Psoas muscle (tissue), 8 donors: Measurements from ENCODE around the gene IP6K3. TPM values are rescaled to one million over a fixed set of nuclear protein-coding genes. Genes with fewer than 3 reads are reported as not detected.

ENCODE experiments used
- ATAC-seq, 4 donors: fragments of 200-7000 bp; cut with Tn5 transposase; one replicate each; pipeline ENCODE4 v1.9.1; 2020; ENCODE audit warnings: moderate library complexity in 3 of 4, mild to moderate bottlenecking in 2 of 4
- DNase-seq, 2 donors: peaks; one replicate each; pipeline ENCODE4 v3.0.0-alpha.2; 2020
- H3K27ac ChIP-seq: fragments of 200-600 bp; one replicate; pipeline ENCODE4 v1.8.0; 2022
- H3K27me3 ChIP-seq, 3 donors: fragments of 200-600 bp in 1 of 3; one replicate each; pipeline versions ENCODE4 v1.6.1 to v1.8.0; 2013 to 2022; ENCODE audit warnings: low read length in 2 of 3, mild to moderate bottlenecking in 2 of 3, moderate library complexity in 1 of 3; ENCODE audit not compliant: insufficient read depth in 3 of 3
- H3K36me3 ChIP-seq, 2 donors: fragments of 200-600 bp in 1 of 2; one replicate each; pipeline versions ENCODE4 v1.6.1 to v1.8.0; 2013 to 2022; ENCODE audit warnings: low read depth in 1 of 2, mild to moderate bottlenecking in 1 of 2, moderate library complexity in 1 of 2; ENCODE audit not compliant: insufficient read depth in 1 of 2
- H3K4me1 ChIP-seq: fragments of 200-600 bp; one replicate; pipeline ENCODE4 v1.8.0; 2022
- H3K4me3 ChIP-seq: fragments of 200-600 bp; one replicate; pipeline ENCODE4 v1.8.0; 2022; ENCODE audit warnings: mild to moderate bottlenecking
- H3K9me3 ChIP-seq: fragments of 200-600 bp; one replicate; pipeline ENCODE4 v1.8.0; 2022
- CTCF ChIP-seq: fragments of 200-600 bp; IDR thresholded peaks from one replicate; pipeline ENCODE4 v1.8.0; 2022; ENCODE audit warnings: antibody characterized with exemption
- WGBS, 3 donors: extraction: QIAGEN DNeasy Blood & Tissue Kit; methylation state at CpG; one replicate each; pipeline versions ENCODE4 v1.1.6 to v1.1.7; 2013; 5-methylcytosine and 5-hydroxymethylcytosine counted together
- intact Hi-C, 2 donors: fragments of 100-400 bp; cut with DNase I; formaldehyde crosslinking; loops; one replicate each; pipeline versions ENCODE4 v1.11.0 to v1.14.2; 2022
- polyA plus RNA-seq, 3 donors: library from polyadenylated mRNA; stranded (reverse); fragments of 200-250 nt; gene quantifications; one replicate each; pipeline ENCODE4 v1.2.3, GENCODE V29; 2013
- total RNA-seq, 4 donors: library from RNA; stranded (reverse); fragmentation: NEBNext Ultra II Directional in 2 of 4; extraction: Animal tissue kit (Norgen Biotek cat#: 25700) in 2 of 4; gene quantifications; one replicate each; pipeline versions ENCODE4 v1.2.1 to v1.2.4, GENCODE V29; 2021 to 2023
- donor health status: healthy with polysubstance abuse.
- donor health status: DM: no; HTN: no; CAD: no; lungs with moderate emphysema.
- donor health status: Bipolar disorder and iron deficiency.
- donor health status: healthy.
- donor health status: DM: yes; HTN: yes; CAD: no.
- donor health status: DM: no; HTN: no; CAD: no.
- donor health status: DM: no; HTN: no; CAD: no.
- donor health status: DM: yes; HTN: yes; CAD: no.

Gene IP6K3
- total and polyA plus RNA-seq, 7 donors = 95.7 to 363 (median 220) TPM

- Histone ChIP-seq H3K27me3 (no peaks in the 10 kb centered on the region), H3K27ac (peak overlapping the region; percentile 81), H3K36me3 (peaks cover 0 to 39% of the 10 kb centered on the region in 2 donors), H3K9me3 (no peaks in the 10 kb centered on the region), H3K4me3 (peak overlapping the region; percentile 31), H3K4me1 (peaks cover 54% of the 10 kb centered on the region)
- WGBS, 3 donors = 70 to 81% (median 72%) methylated on average over 12 of the region's 12 CpGs
- ATAC-seq (peak; percentile 7 to 57 (median 45)), DNase-seq (peak in 1 of 2 donors; percentile 45)
- intact Hi-C loops = no loop called here
- no peak for TF ChIP-seq CTCF
Observed at GRCh38 chr6:33692078-33692759, 54.5 kb downstream of the IP6K3 start.

DNA sequence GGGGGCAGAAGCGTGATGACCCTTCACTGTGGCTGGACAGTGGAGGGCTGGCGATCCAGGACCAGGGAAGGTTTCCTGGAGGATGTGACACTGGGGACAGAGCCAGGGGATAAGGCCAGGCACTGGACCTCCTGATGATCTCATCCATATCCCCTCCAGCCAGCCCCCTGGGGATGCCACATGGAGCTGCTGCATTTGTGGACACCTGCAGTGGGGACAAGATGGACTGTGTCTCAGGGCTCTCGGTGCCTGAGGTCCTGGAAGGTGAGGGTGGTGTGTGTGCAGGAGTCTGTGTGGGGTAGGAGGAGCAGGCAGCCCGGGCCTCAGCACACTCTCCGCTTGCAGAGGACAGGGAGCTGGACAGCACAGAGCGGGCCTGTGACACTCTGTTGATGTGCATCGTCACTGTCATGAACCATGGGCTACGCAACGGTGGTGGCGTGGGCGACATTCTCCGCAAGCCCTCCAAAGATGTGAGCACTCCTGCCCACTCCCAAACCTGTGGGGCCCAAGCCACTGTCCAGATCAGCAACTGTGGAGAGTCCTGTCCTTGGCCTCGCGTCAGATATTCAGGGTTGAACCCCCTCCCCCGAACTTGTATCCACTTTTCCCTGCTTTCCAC is 55.1 kb downstream of the IP6K3 start:
- WGBS, 3 donors = 86 to 94% (median 92%) methylated on average over 15 of the region's 15 CpGs
- no peaks in the 10 kb centered on the region for H3K9me3 ChIP-seq
- no peaks in the 10 kb centered on the region for H3K27me3 ChIP-seq
- H3K4me3 ChIP-seq = no peak overlapping the region
- DNase-seq = peak in 1 of 2 donors; percentile 48
- intact Hi-C loops = no loop called here
- H3K27ac ChIP-seq = peak overlapping the region; percentile 81
- no peak for ATAC-seq
- H3K36me3 ChIP-seq = peaks cover 0 to 36% of the 10 kb centered on the region in 2 donors
- H3K4me1 ChIP-seq = peaks cover 47% of the 10 kb centered on the region
- TF ChIP-seq CTCF = no peak

- no peak for ATAC-seq
- peaks cover 0 to 36% of the 10 kb centered on the region in 2 donors for H3K36me3 ChIP-seq
Observed at GRCh38 chr6:33690766-33691165, 55.9 kb downstream of the IP6K3 start.

GRCh38 chr6:33689879-33690278 is 56.8 kb downstream of the IP6K3 start:
- intact Hi-C loops = no loop called here
- Histone ChIP-seq H3K36me3 (peaks cover 0 to 37% of the 10 kb centered on the region in 2 donors), H3K27ac (no peak overlapping the region), H3K4me3 (no peak overlapping the region), H3K27me3 (no peaks in the 10 kb centered on the region), H3K4me1 (peaks cover 30% of the 10 kb centered on the region), H3K9me3 (no peaks in the 10 kb centered on the region)
- 89 to 96% (median 92%) methylated on average over 10 of the region's 10 CpGs for WGBS, 3 donors
- peak in 1 of 2 donors; percentile 44 for DNase-seq
- TF ChIP-seq CTCF = no peak
- ATAC-seq = no peak

More at GRCh38 chr6:33690766-33691165, 55.9 kb downstream of the IP6K3 start:
- Histone ChIP-seq H3K9me3 (no peaks in the 10 kb centered on the region), H3K4me3 (no peak overlapping the region), H3K4me1 (peaks cover 39% of the 10 kb centered on the region), H3K27ac (no peak overlapping the region), H3K27me3 (no peaks in the 10 kb centered on the region)
- intact Hi-C loops = no loop called here
- WGBS, 3 donors = 89 to 93% (median 90%) methylated on average over 13 of the region's 13 CpGs
- TF ChIP-seq CTCF = no peak
- DNase-seq = peak in 1 of 2 donors; percentile 37
